ENCODE results near the gene OTUD3. TPM values are rescaled to one million over a fixed set of nuclear protein-coding genes. Genes with fewer than 3 reads are reported as not detected.

Gene OTUD3
- total and polyA plus RNA-seq, 12 donors, result 1.2 to 5.7 (median 3.9) TPM

GRCh38 chr1:19942088-19942487 lies 59.9 kb downstream of the OTUD3 start:
- WGBS, 2 donors, result 63 to 69% methylated on average over 3 of the region's 3 CpGs
- ATAC-seq, result peak in 1 of 8 donors; percentile 80
- no peaks in the 10 kb centered on the region for H3K36me3 ChIP-seq
- peaks cover 0 to 20% (median 0%) of the 10 kb centered on the region in 7 donors for H3K27me3 ChIP-seq
- DNase-seq, result no peak
- H3K27ac ChIP-seq, result no peak overlapping the region
- no peaks in the 10 kb centered on the region for H3K4me1 ChIP-seq
- intact Hi-C loops (cut with DNase I), result no loop called here
- no peak overlapping the region for H3K4me3 ChIP-seq
- no peaks in the 10 kb centered on the region for H3K9me3 ChIP-seq
- TF ChIP-seq CTCF (IDR thresholded peaks at IDR 0.05), result no peak

- Histone ChIP-seq H3K4me3 (no peak overlapping the region), H3K36me3 (no peaks in the 10 kb centered on the region), H3K9me3 (no peaks in the 10 kb centered on the region), H3K27me3 (peaks cover 0 to 25% (median 0%) of the 10 kb centered on the region in 7 donors), H3K27ac (no peak overlapping the region), H3K4me1 (no peaks in the 10 kb centered on the region)
- WGBS, 2 donors, result 88% methylated on average over 2 of the region's 2 CpGs
- intact Hi-C loops (cut with DNase I), result no loop called here
- ATAC-seq (no peak), DNase-seq (no peak)
- no peak for TF ChIP-seq CTCF (IDR thresholded peaks at IDR 0.05)
Measured at GRCh38 chr1:19942657-19943056, 60.5 kb downstream of the OTUD3 start.

- ATAC-seq, result no peak
- intact Hi-C loops (cut with DNase I), result no loop called here
- H3K36me3 ChIP-seq, result no peaks in the 10 kb centered on the region
Measured at GRCh38 chr1:19945914-19946313, 63.7 kb downstream of the OTUD3 start.

DNA sequence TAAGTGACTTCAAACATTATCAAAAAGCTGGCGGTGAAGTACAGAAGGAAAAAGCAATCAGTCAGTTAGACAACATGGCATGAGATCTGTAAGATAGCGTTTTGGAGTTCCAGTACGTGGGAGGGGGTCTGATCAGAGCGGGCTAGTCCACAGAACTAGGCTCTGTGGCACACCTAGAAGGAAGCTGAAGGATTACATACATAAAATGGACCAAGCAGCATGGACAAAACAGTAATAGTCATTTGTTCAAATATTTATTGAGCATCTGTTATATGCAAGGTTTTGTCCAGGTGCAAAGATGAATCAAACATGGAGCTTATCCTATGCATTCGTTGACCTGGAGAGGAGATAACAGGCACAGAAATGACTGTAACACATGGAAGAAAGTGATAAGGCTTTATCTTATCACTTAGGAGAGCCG lies 64.1 kb downstream of the OTUD3 start:
- WGBS, 2 donors, result 49 to 51% methylated on average over 6 of the region's 6 CpGs
- no peak for TF ChIP-seq CTCF (IDR thresholded peaks at IDR 0.05)
- H3K4me3 ChIP-seq, result no peak overlapping the region
- intact Hi-C loops (cut with DNase I), result no loop called here
- DNase-seq (no peak), ATAC-seq (no peak)
- H3K4me1 ChIP-seq, result no peaks in the 10 kb centered on the region
- no peaks in the 10 kb centered on the region for H3K36me3 ChIP-seq
- no peaks in the 10 kb centered on the region for H3K9me3 ChIP-seq
- peaks cover 0 to 42% (median 4%) of the 10 kb centered on the region in 7 donors for H3K27me3 ChIP-seq
- no peak overlapping the region for H3K27ac ChIP-seq

More at GRCh38 chr1:19945914-19946313, 63.7 kb downstream of the OTUD3 start:
- H3K4me1 ChIP-seq, result no peaks in the 10 kb centered on the region
- peaks cover 0 to 42% (median under 1%) of the 10 kb centered on the region in 7 donors for H3K27me3 ChIP-seq
- H3K4me3 ChIP-seq, result no peak overlapping the region
- no peaks in the 10 kb centered on the region for H3K9me3 ChIP-seq
- H3K27ac ChIP-seq, result no peak overlapping the region
- DNase-seq, result no peak
- TF ChIP-seq CTCF (IDR thresholded peaks at IDR 0.05), result no peak
- WGBS, 2 donors, result 28 to 36% methylated on average over 2 of the region's 2 CpGs
